H1 (cell line): ENCODE data around the gene NRROS. TPM values are rescaled to one million over a fixed set of nuclear protein-coding genes. Genes with fewer than 3 reads are reported as not detected.

Experiments
- ATF3 ChIP-seq: IDR thresholded peaks from 2 replicates; pipeline ENCODE4 v1.6.1; 2011; ENCODE audit warnings: low read depth, mild to moderate bottlenecking, low read length; ENCODE audit not compliant: insufficient read depth
- CHD1 ChIP-seq: IDR thresholded peaks from 2 replicates; pipeline ENCODE4 v1.6.1; 2012; ENCODE audit warnings: low read depth, low read length, improper control_type of control experiment
- CHD7 ChIP-seq: fragments of 300-600 bp; sonication (generic); IDR thresholded peaks from 2 replicates; pipeline ENCODE4 v1.7.1; 2012; ENCODE audit warnings: low read length, moderate library complexity, mild to moderate bottlenecking, inconsistent platforms; ENCODE audit not compliant: insufficient replicate concordance
- E2F6 ChIP-seq: IDR thresholded peaks from 2 replicates; pipeline ENCODE4 v1.6.1; 2012; ENCODE audit warnings: inconsistent platforms
- NRF1 ChIP-seq: IDR thresholded peaks from 2 replicates; pipeline ENCODE4 v1.6.1; 2011; ENCODE audit warnings: mild to moderate bottlenecking, low read depth, low read length, improper control_type of control experiment
- SP1 ChIP-seq: IDR thresholded peaks from 2 replicates; pipeline ENCODE4 v1.6.1; 2011; ENCODE audit warnings: low read depth, low read length
- USF2 ChIP-seq: IDR thresholded peaks from 2 replicates; pipeline ENCODE4 v1.6.1; 2011; ENCODE audit warnings: low read length, improper control_type of control experiment
- polyA plus RNA-seq, 7 experiments: library from polyadenylated mRNA; depleted of rRNA in 3 of 7; stranded (reverse) in 5 of 7; unstranded in 2 of 7; fragments of >200 nt in 5 of 7; fragments of 200-250 nt in 2 of 7; gene quantifications; 1 replicate in 5 of 7; 2 replicates in 1 of 7; 4 replicates in 1 of 7; pipeline versions ENCODE4 v1.2.1 to v1.2.3, GENCODE V29; 2011 to 2013; ENCODE audit warnings: missing spikeins in 2 of 7, mixed read lengths in 2 of 7
- total RNA-seq: library from RNA; stranded (reverse); fragmentation: NEBNext Ultra II Directional; extraction: Animal tissue kit (Norgen Biotek cat#: 25700); gene quantifications from 2 replicates; pipeline ENCODE4 v1.2.1, GENCODE V29; 2021

NRROS gene
- total and polyA plus RNA-seq, 2 of the 8 experiments (the other 6 are each of a cell fraction or from before 2014, with no cell fraction given) = 5.3 to 7.3 TPM

- no peak for TF ChIP-seq CHD7
- TF ChIP-seq E2F6 = no peak
- TF ChIP-seq ATF3 = no peak
- no peak for TF ChIP-seq USF2
- no peak for TF ChIP-seq CHD1
- no peak for TF ChIP-seq NRF1
- TF ChIP-seq SP1 = no peak
Observed at GRCh38 chr3:196706327-196706726, 66.8 kb downstream of the NRROS start (continued).
